Prostate gland (tissue), 2 donors: ENCODE measurements around the gene CYP19A1. TPM values are rescaled to one million over a fixed set of nuclear protein-coding genes. Genes with fewer than 3 reads are reported as not detected.

Source experiments
- DNase-seq: peaks from one replicate; pipeline ENCODE4 v3.0.0-alpha.2; 2019; ENCODE audit warnings: low spot score
- H3K27ac ChIP-seq, 2 donors: fragments of 200-600 bp; sonication (generic); 2 replicates each; pipeline ENCODE4 v1.5.1; 2017 to 2019
- H3K27me3 ChIP-seq: fragments of 200-600 bp; sonication (generic); replicated peaks from 2 replicates; pipeline ENCODE4 v1.5.1; 2019; ENCODE audit not compliant: insufficient read depth
- H3K36me3 ChIP-seq, 2 donors: fragments of 200-600 bp; sonication (generic); 1 replicate in 1 of 2; 2 replicates in 1 of 2; pipeline versions ENCODE4 v1.5.1 to v1.8.1; 2017 to 2019
- H3K4me1 ChIP-seq: fragments of 200-600 bp; sonication (generic); replicated peaks from 2 replicates; pipeline ENCODE4 v1.5.1; 2019
- H3K4me3 ChIP-seq, 2 donors: fragments of 200-600 bp; sonication (generic); 2 replicates each; pipeline ENCODE4 v1.5.1; 2017 to 2019
- H3K9me3 ChIP-seq: fragments of 200-600 bp; sonication (generic); 2 replicates; pipeline ENCODE4 v1.5.1; 2017
- CTCF ChIP-seq, 4 experiments: fragments of 200-600 bp in 2 of 4; fragments of 450-650 bp in 2 of 4; sonication (generic) in 2 of 4; IDR thresholded peaks; 1 replicate in 3 of 4; 2 replicates in 1 of 4; pipeline ENCODE4 v1.5.1; 2016 to 2019; ENCODE audit warnings: antibody characterized with exemption in 4 of 4, mild to moderate bottlenecking in 2 of 4, moderate library complexity in 2 of 4
- POLR2A ChIP-seq: fragments of 450-650 bp; IDR thresholded peaks from one replicate; pipeline ENCODE4 v1.6.1; 2016; ENCODE audit warnings: antibody characterized with exemption, mild to moderate bottlenecking
- POLR2AphosphoS5 ChIP-seq: sonication (generic); formaldehyde crosslinking; IDR thresholded peaks from one replicate; pipeline ENCODE4 v1.6.1; 2017; ENCODE audit warnings: antibody characterized with exemption
- WGBS: methylation state at CpG from one replicate; pipeline ENCODE4 v1.1.5; 2018; 5-methylcytosine and 5-hydroxymethylcytosine counted together
- intact Hi-C: fragments of 100-400 bp; cut with DNase I; formaldehyde crosslinking; loops from one replicate; pipeline ENCODE4 v1.14.2; 2022
- total RNA-seq, 2 donors: library from RNA; depleted of rRNA; stranded (reverse); fragments of >200 nt; gene quantifications; one replicate each; pipeline ENCODE4 v1.1.0, GENCODE V29; 2016

The CYP19A1 gene
- total RNA-seq, 2 donors from 2014 or later, result 4.4 TPM; not detected in 1

DNA sequence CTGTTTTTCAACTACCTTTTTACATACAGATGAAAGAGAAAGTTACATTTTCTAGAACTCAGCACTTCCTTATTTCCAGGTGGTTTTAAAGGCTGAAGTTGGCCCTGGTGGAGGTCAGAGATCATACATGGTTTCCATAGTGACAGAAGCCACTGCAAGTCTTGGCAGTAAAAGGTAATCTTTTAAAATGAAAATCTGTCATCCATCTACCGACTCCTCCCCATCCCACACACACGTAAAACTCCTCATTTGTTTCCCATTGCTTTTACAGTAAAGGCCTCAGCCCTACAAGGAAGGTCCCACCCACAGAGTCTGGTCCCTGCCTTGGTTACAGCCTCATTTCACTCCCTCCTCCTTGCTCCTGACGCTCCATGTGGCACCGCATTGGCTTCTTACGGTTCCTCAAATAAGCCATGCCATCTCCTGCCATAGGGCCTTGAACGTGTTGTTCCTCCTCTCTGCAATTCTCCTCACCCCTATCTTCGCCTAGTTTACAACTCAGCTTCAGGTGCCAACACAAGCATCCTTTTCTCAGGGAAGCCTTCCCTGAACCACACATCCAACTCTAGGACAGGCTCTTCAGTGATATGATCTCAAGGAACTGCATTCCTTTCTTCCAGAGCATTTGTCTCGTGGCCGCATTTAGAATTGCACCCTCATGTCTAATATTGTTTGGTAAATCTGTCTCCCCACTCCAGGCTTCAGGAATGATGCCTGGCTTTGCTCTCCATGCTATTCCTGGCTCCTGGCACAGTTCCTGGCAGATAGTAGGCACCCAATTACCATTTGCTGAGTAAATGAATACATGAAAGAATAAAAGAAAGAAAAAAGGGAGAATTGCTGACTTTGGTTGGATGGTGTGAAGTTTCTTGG lies 2.6 kb downstream of the CYP19A1 start:
- WGBS, result 64% methylated on average over 9 of the region's 9 CpGs
- no peak for DNase-seq
- Histone ChIP-seq H3K9me3 (no peaks in the 10 kb centered on the region), H3K36me3 (no peaks in the 10 kb centered on the region), H3K4me1 (no peaks in the 10 kb centered on the region), H3K27ac (no peak overlapping the region), H3K27me3 (peaks cover 4% of the 10 kb centered on the region), H3K4me3 (no peak overlapping the region)
- intact Hi-C loops, result no loop called here
- no peak for TF ChIP-seq CTCF (IDR thresholded peaks at IDR 0.05)
- TF ChIP-seq POLR2AphosphoS5, result no peak
- no peak for TF ChIP-seq POLR2A

- TF ChIP-seq POLR2AphosphoS5 (no peak), CTCF (IDR thresholded peaks at IDR 0.05) (no peak)
- no peak overlapping the region for H3K27ac ChIP-seq
- no peaks in the 10 kb centered on the region for H3K9me3 ChIP-seq
- H3K4me1 ChIP-seq, result no peaks in the 10 kb centered on the region
- no peak overlapping the region for H3K4me3 ChIP-seq
- peaks cover 4% of the 10 kb centered on the region for H3K27me3 ChIP-seq
- 97% methylated on average over 5 of the region's 5 CpGs for WGBS
- intact Hi-C loops, result no loop called here
- H3K36me3 ChIP-seq, result no peaks in the 10 kb centered on the region
- DNase-seq, result no peak
Observed at GRCh38 chr15:51335087-51335486, 3.3 kb downstream of the CYP19A1 start.

DNA sequence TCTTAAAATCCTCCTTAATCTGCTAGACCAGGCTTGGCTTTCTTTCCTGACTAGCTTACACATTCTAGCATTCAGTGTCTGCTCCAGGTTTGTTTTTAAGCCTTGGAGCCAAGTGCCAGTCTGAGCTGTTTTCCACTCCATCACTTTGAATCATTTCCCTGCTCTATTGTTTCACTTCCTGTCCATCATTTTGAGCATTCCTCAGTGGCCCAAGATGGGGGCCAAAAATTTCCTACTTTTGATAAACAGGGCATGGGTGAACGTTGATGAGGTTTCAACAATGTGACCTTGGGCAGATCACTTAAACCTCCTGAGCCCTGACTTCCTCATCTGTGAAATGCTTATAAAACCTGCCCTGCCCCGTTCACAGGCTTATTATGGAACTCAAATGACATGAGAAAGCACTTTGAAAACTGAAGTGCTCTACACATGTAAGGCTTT lies 4.4 kb downstream of the CYP19A1 start:
- intact Hi-C loops, result no loop called here

DNA sequence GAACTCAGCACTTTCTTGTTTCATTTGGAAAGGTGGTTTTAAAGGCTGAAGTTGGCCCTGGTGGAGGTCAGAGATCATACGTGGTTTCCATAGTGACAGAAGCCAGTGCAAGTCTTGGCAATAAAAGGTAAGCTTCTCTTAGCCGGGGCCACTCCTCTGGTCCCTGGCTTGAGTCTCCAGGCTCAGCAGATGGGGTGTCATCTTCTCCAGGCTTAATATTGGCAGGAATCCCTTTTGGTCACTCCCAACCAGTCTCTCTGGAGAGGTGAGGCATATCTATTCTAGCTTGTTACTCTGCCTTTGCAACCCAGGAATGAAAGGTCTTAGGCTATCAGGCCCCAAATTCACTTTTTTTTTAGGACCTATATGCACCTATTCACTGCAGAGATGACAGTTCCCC lies 4.8 kb downstream of the CYP19A1 start:
- no peak overlapping the region for H3K27ac ChIP-seq
- WGBS, result 85% methylated on average over 2 of the region's 2 CpGs
- H3K4me3 ChIP-seq, result no peak overlapping the region
- no peaks in the 10 kb centered on the region for H3K9me3 ChIP-seq
- H3K27me3 ChIP-seq, result peaks cover 2% of the 10 kb centered on the region
- no peaks in the 10 kb centered on the region for H3K4me1 ChIP-seq
- TF ChIP-seq POLR2A (no peak), CTCF (IDR thresholded peaks at IDR 0.05) (no peak), POLR2AphosphoS5 (no peak)
- no peak for DNase-seq
- H3K36me3 ChIP-seq, result no peaks in the 10 kb centered on the region
- intact Hi-C loops, result no loop called here

More for the DNA sequence above, 4.4 kb downstream of the CYP19A1 start:
- DNase-seq, result no peak
- no peaks in the 10 kb centered on the region for H3K36me3 ChIP-seq
- TF ChIP-seq POLR2AphosphoS5 (no peak), POLR2A (no peak), CTCF (IDR thresholded peaks at IDR 0.05) (no peak)
- no peaks in the 10 kb centered on the region for H3K4me1 ChIP-seq
- H3K27me3 ChIP-seq, result no peaks in the 10 kb centered on the region
- H3K4me3 ChIP-seq, result no peak overlapping the region
- no peaks in the 10 kb centered on the region for H3K9me3 ChIP-seq
- no peak overlapping the region for H3K27ac ChIP-seq
- 37% methylated on average over 2 of the region's 2 CpGs for WGBS
